HG03565 (cell line): Measurements from ENCODE around the gene SMIM32.

Experiments
- ATAC-seq: cut with Tn5 transposase; IDR thresholded peaks from one replicate; pipeline ENCODE4 v1.9.1; 2021; ENCODE audit warnings: mild to moderate bottlenecking, moderate library complexity; ENCODE audit not compliant: unreplicated experiment

Gene SMIM32

DNA sequence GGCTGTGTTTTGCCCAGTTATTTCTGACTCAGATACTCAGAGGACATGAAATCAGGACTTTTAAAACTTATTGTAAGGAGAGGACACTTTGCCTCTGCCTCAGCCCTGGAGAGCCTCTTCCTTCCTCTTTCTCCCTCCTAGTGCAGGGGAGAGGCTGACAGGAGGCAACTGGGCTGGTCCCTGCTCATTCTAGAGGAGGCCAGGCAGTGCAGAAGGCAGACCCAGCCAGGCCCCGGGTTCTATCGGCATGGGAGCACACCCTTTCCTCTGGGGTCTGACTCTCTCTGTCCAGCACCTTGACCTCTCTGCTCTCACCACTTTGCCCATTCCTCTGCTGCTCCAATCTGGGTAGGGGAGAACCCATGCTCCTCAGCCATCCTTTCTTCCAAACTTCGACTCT is 16.0 kb upstream of the SMIM32 start:
- ATAC-seq, result no peak

GRCh38 chr5:136207631-136208030 is 14.7 kb upstream of the SMIM32 start:
- ATAC-seq, result no peak

- no peak for ATAC-seq
These were observed 13.4 kb upstream of the SMIM32 start for GRCh38 chr5:136206361-136206760.

DNA sequence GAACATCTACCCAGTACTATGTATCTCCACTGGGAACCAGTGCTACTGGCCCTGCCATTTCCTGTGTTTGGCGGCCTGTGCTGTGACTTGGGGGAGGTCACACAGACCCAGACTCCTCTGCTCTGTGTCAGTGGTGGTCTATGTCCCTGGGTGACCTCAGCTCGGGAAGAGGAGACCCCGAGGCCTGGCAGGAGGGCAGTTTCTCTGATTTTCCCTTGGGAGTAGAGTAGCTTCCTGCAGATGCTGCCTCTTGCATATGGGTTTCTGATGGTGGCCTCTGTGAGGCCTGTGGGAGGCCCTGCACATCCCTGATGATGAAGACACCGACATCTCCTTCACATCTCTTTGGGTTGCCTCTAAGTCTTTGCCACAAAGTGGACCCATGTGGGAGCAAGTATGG is 13.0 kb upstream of the SMIM32 start:
- ATAC-seq, result no peak

GRCh38 chr5:136205061-136205702 is 12.2 kb upstream of the SMIM32 start:
- no peak for ATAC-seq

DNA sequence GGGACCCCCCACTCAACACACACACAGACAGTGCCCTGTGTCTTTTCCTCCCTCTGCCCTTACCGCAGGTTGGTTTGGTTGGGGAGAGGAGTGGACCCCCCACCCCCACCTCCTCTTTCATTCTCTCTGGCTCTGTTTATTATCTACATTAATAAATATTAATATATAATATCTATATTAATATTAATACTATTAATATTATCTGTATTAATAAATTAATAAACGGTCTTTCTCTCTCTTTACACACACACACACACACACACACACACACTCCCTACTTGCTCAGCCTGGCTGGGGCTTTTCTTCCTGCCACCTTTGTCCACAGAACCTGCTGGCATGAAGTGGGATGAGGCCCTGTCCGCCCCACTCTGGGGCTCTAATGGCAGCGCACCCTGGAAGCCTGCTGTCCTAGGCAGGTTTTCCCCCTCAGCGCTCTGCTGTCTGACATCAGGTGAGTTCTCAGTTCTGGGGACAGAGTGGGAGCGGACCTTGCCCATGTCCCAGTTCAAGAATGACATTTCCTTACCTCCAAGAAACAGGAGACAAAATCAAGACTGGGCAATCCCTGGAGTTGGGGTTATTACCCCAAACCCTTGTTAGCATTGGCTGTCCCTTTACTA is 10.5 kb upstream of the SMIM32 start:
- ATAC-seq, result no peak

DNA sequence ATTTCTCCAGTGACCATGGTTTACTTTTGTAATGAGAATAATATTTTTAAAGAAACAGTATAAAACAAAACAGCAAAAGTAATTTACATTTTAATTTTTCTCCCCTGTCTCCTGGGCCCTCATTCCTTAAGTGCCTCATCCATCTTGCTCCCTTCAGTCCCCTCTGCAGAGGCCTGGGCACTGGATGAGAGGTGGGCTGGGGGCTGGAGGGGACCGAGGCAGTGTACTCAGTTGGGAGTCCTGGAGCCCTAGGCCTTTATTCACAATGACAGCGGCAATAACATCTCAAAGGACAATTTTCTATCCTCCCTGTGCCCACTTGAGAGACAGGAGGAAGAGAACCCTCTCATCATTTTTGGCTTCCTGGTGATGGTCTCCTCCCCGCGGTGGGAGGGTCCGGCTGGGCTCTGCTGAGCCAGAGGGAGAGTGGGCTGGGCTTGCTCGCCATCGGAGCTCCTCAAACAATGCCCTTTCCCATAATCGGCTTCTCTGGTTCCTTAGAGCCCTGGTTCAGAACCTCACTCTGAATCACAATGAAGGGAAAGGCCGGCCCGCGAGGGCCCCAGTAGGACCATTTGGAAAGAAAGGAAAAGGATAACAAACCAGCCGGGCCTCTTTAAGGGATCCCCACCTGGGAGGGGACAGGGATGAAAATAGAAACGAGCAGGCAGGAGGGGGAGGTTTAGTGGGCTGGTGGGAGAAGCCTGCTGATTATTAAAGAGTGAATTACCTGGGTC is 9.7 kb upstream of the SMIM32 start:
- no peak for ATAC-seq

DNA sequence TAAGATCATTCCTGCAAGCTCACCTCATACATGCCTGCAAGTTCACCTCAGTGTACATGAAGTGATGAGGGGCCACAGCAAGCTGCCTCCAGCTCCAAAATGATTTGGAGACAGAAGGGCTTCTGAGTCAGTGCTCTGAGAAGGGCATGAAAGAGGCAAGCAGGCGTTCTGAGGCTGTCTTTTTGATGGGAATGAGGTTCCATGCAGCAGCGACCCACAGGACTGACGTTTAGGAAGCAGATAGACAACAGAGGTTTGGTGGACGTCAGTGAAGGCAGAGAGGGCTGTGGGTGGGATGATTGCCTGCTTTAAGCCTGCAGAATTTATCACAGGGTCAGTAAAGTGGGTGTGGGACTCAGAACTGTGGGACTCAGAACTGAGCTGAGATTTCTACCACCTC is 8.9 kb upstream of the SMIM32 start:
- ATAC-seq, result no peak

DNA sequence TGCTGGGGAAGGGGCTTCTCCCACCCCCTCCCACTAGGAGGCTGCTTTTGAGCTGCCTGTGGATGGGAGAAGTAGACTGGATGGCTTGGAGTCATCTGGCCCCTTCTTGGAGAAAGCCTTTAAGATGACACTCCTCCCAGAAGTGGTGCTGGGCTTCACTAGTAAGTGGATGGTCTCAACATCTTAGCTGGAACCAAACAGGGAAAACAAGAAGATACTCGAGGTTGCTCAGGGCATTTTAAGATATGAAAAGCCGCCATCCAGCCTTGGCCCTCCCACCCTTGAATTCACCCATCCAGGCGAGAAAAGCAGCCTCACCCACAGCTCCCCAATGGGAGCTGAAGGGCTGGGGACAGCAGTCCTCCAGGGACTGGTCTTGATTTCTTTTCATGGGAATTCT is 7.8 kb upstream of the SMIM32 start:
- ATAC-seq, result no peak

DNA sequence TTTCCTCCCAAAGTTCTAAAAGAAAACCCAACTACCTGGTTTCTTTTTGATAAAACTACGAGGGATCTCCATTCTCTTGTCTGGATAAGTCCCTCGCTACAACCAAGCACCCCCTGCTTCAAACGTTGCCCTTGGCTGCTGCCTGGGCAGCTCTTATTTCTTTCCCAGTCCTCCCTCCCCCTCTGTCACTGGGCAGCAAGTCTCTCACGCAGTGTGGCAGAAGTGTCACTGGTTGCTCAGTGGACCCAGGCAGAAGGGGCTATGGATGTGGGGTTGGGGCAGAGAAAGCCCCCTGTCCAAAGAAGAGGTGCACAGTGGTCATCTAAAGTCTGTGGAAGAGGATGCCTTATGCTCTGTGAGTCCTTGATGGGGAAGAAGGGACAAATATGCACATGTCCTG is 7.2 kb upstream of the SMIM32 start:
- ATAC-seq, result no peak

DNA sequence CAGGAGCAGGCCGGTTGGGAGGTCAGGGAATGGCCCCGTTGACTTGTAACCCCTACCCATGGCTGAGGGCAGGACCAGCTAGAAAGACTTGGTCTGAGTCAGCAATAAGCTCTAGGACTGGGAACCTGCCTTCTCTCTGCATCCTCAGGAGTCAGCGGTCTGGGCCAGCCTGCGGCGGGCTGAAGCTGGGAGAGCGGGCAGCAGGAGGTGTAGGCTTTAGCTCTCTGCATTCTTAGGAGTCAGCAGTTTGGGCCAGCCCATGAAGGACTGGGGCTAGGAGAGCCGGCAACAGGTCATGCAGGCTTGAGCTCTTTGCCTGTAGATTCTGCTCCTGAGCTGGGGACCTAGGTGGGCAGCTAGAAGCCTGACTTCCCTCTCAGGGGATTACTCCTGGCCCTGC is 6.4 kb upstream of the SMIM32 start:
- ATAC-seq, result no peak

- ATAC-seq, result no peak
These were observed 5.5 kb upstream of the SMIM32 start for GRCh38 chr5:136198453-136198852.

- ATAC-seq, result no peak
These were observed 4.6 kb upstream of the SMIM32 start for GRCh38 chr5:136197462-136198142.

DNA sequence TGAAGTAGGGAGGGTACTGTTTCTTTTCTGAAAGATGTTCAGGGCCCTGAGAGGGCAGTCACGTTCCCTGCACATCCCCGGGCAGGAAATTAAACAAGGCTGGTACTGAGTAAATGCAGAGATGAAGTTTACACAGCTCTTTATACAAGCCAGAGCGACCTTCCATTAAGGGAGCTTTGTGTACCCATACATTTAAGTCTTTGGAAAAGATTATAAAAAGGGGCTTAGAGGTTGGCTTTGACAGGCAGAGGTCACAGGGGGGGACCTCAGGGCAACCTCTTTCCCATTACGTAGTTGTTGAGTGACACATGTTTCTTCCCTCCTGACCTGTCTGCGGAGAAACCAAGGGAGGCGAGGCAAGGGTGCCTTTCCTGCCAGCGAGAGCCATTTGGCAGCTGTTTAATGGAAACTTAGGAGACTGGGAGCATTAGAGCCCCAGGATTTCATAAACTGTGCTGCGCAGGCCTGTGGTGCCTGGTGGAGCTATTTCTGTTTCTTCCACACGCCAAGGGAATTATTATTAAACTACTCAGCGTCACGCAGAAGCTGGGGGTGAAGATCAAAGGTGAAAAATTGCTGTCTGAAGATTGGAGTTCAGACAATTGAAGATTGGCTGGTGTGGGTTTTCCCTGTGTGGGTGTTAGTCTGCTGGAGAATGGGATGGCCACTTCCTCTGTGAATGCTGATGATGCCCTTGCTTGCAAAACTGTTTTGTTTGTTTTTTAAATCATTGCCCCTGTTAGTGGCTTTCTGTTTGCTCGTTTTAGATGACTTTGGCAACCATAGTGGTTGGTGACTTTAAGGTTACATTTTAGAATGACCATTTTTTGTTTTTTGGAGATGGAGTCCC is 3.2 kb upstream of the SMIM32 start:
- no peak for ATAC-seq

- ATAC-seq, result no peak
These were observed 1.6 kb upstream of the SMIM32 start for GRCh38 chr5:136194576-136194975.

DNA sequence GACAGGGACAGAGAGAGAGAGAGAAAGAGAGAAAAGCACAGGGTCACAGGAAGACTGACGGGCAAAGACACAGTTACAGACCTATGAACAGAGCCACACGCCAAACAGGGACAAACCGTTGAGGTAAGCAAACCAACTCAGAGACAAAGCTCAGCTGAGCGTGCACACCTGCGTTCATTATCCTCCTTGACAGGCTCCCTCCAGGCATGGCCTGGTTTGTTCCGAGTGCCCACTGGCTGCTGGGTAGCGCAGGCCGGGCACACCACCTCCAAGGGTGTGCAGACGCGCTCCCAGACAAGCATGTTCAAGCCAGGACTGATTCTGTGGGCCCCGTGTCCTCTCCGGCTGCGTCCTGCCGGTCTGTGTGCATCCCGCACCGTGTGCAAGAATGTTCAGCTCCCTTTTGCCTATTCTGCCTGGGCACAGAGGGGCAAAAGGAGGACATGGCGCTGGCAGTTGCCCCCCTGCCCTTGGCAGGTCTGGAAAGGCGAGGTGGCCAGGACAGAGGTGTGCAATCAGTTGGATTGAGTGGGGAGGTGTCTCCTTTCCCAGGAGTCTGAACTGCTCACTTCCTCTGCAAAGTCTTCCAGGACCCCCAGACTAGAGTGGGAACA is 467 bp upstream of the SMIM32 start:
- no peak for ATAC-seq

GRCh38 chr5:136192015-136192525 is 892 bp downstream of the SMIM32 start:
- no peak for ATAC-seq

- ATAC-seq, result no peak
These were observed 1.5 kb downstream of the SMIM32 start for GRCh38 chr5:136191304-136192014.

GRCh38 chr5:136190904-136191303 is 2.1 kb downstream of the SMIM32 start:
- ATAC-seq, result no peak
